ENCODE data around the gene RHOA. TPM values are rescaled to one million over a fixed set of nuclear protein-coding genes. Genes with fewer than 3 reads are reported as not detected.

RHOA gene
- total and polyA plus RNA-seq, 2 of the 13 experiments (the other 11 are each of a cell fraction or from before 2014, with no cell fraction given) = 131 to 177 TPM

DNA sequence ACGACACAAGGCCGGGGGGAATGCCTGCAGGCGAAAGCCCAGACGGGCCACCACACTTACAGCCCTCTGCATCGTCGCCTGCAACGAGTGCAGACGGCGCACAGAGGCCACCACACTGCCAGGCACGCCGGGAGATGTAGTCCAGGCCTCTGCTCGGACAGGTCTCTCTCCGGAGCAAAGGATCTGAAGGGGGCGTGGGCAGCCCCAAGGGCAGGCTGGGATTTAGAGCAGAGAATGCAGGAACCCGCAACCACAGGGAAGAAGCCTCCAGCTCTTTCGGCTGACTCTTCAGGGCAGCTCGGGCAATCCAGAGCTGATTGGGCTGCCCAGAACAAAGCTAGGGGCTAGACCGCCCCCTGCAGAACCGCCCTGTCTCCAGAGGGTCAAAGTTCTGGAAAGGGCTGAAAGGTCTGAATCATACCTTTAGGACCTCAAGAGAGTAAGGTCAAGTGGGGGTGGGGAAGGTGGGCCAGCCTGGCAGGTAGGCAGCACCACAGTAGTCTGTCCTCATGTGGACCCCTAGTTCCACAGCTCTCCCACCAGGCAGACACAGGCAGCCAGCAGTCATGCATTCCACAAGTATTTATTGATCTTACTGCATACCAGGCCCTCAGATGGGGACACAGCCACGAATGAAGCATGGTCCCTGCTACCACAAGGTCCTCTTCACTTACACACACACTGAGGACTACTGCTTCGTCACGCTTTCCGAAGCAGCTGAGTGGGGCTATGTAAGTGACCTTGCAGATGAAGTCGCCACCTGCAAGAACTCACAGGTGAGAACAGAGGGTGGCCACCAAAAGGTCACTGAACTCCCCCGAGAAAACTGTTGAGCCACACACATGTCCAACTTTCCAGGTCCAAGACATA lies 10.8 kb upstream of the RHOA start, which contains the start of gene AMT (continued):
- TF ChIP-seq, protein P1, sequence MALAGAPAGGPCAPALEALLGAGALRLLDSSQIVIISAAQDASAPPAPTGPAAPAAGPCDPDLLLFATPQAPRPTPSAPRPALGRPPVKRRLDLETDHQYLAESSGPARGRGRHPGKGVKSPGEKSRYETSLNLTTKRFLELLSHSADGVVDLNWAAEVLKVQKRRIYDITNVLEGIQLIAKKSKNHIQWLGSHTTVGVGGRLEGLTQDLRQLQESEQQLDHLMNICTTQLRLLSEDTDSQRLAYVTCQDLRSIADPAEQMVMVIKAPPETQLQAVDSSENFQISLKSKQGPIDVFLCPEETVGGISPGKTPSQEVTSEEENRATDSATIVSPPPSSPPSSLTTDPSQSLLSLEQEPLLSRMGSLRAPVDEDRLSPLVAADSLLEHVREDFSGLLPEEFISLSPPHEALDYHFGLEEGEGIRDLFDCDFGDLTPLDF (CRISPR knock-in tag; IDR thresholded peaks at IDR 0.05) = peak; percentile 73; the same call in 1 of the 2 replicates
- TF ChIP-seq SRF (IDR thresholded peaks at IDR 0.05; ENCODE audit: low read depth, low read length) (no peak), ZNF598 (CRISPR knock-in tag; IDR thresholded peaks at IDR 0.05; ENCODE audit: borderline replicate concordance) (no peak), ZNF20 (CRISPR knock-in tag; IDR thresholded peaks at IDR 0.05) (no peak), RARA (CRISPR knock-in tag; IDR thresholded peaks at IDR 0.05) (peak; percentile 71), ZNF124 (CRISPR knock-in tag; IDR thresholded peaks at IDR 0.05) (no peak; the same call in 1 of the 2 replicates), ATRX (CRISPR knock-in tag; IDR thresholded peaks at IDR 0.05; ENCODE audit: borderline replicate concordance) (no peak), ARHGAP35 (CRISPR knock-in tag; IDR thresholded peaks at IDR 0.05; ENCODE audit: borderline replicate concordance) (no peak), JUNB (CRISPR knock-in tag; IDR thresholded peaks at IDR 0.05; ENCODE audit: borderline replicate concordance) (no peak), RNF2 (conservative IDR thresholded peaks at IDR 0.05; ENCODE audit: low read depth) (no peak), SPEN (CRISPR knock-in tag; IDR thresholded peaks at IDR 0.05; ENCODE audit: low read depth) (no peak), CAMTA2 (CRISPR knock-in tag; IDR thresholded peaks at IDR 0.05; ENCODE audit: borderline replicate concordance) (no peak), JUN (CRISPR knock-in tag; IDR thresholded peaks at IDR 0.05) (no peak), PTBP1 (IDR thresholded peaks at IDR 0.05; ENCODE audit: low read depth, low read length, poor library complexity, severe bottlenecking) (no peak)
- TF ChIP-seq, protein P2, sequence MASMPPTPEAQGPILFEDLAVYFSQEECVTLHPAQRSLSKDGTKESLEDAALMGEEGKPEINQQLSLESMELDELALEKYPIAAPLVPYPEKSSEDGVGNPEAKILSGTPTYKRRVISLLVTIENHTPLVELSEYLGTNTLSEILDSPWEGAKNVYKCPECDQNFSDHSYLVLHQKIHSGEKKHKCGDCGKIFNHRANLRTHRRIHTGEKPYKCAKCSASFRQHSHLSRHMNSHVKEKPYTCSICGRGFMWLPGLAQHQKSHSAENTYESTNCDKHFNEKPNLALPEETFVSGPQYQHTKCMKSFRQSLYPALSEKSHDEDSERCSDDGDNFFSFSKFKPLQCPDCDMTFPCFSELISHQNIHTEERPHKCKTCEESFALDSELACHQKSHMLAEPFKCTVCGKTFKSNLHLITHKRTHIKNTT (CRISPR knock-in tag; IDR thresholded peaks at IDR 0.05) = no peak
- TF ChIP-seq, protein P3, sequence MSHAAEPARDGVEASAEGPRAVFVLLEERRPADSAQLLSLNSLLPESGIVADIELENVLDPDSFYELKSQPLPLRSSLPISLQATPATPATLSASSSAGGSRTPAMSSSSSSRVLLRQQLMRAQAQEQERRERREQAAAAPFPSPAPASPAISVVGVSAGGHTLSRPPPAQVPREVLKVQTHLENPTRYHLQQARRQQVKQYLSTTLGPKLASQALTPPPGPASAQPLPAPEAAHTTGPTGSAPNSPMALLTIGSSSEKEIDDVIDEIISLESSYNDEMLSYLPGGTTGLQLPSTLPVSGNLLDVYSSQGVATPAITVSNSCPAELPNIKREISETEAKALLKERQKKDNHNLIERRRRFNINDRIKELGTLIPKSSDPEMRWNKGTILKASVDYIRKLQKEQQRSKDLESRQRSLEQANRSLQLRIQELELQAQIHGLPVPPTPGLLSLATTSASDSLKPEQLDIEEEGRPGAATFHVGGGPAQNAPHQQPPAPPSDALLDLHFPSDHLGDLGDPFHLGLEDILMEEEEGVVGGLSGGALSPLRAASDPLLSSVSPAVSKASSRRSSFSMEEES (CRISPR knock-in tag; IDR thresholded peaks at IDR 0.05) = no peak
- TF ChIP-seq, protein P4, sequence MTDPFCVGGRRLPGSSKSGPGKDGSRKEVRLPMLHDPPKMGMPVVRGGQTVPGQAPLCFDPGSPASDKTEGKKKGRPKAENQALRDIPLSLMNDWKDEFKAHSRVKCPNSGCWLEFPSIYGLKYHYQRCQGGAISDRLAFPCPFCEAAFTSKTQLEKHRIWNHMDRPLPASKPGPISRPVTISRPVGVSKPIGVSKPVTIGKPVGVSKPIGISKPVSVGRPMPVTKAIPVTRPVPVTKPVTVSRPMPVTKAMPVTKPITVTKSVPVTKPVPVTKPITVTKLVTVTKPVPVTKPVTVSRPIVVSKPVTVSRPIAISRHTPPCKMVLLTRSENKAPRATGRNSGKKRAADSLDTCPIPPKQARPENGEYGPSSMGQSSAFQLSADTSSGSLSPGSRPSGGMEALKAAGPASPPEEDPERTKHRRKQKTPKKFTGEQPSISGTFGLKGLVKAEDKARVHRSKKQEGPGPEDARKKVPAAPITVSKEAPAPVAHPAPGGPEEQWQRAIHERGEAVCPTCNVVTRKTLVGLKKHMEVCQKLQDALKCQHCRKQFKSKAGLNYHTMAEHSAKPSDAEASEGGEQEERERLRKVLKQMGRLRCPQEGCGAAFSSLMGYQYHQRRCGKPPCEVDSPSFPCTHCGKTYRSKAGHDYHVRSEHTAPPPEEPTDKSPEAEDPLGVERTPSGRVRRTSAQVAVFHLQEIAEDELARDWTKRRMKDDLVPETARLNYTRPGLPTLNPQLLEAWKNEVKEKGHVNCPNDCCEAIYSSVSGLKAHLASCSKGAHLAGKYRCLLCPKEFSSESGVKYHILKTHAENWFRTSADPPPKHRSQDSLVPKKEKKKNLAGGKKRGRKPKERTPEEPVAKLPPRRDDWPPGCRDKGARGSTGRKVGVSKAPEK (CRISPR knock-in tag; IDR thresholded peaks at IDR 0.05; ENCODE audit: borderline replicate concordance) = no peak; the same call in 1 of the 2 replicates
- TF ChIP-seq, protein P5, sequence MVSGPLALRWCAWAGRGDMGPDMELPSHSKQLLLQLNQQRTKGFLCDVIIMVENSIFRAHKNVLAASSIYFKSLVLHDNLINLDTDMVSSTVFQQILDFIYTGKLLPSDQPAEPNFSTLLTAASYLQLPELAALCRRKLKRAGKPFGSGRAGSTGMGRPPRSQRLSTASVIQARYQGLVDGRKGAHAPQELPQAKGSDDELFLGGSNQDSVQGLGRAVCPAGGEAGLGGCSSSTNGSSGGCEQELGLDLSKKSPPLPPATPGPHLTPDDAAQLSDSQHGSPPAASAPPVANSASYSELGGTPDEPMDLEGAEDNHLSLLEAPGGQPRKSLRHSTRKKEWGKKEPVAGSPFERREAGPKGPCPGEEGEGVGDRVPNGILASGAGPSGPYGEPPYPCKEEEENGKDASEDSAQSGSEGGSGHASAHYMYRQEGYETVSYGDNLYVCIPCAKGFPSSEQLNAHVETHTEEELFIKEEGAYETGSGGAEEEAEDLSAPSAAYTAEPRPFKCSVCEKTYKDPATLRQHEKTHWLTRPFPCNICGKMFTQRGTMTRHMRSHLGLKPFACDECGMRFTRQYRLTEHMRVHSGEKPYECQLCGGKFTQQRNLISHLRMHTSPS (CRISPR knock-in tag; IDR thresholded peaks at IDR 0.05; ENCODE audit: low read depth) = no peak
